ENCODE data around the gene SLC35F4. TPM values are rescaled to one million over a fixed set of nuclear protein-coding genes. Genes with fewer than 3 reads are reported as not detected.
"Not testable (repeated sequence)": the region's sequence is repeated elsewhere in the genome, so short reads cannot be mapped to it uniquely, and the experiment has no call there.

SLC35F4 gene
- total RNA-seq, 2 donors from 2014 or later, result not detected

DNA sequence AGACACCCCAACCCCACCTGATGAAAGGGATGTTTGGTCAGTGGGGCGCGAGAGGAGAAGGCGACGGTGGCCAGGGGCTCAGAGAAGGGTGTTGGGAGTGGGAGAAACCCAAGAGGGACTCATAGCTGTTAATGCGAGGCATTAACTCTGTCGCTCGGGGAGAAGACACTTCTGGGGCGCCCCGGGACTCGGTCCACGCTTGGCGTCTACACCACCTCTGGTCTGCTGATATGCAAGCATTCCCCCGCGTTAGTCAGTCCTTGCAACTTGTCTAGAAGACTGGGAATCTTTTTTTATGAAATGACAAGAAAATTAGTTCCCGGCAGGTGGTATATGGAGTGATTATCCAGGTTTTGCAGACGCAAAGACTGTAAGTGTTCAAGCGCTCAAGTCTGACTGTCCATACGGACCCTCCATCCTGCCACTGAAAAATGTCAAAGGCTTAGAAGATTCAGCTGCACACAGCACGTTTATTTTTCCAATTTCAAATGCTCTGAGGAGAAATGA, 360 bp upstream of the SLC35F4 start:
- Mint-ChIP-seq H3K27me3 (peaks cover 18% of the 10 kb centered on the region), H3K4me3 (no peak overlapping the region), H3K27ac (no peak overlapping the region), H3K36me3 (ENCODE audit: low read depth) (no peaks in the 10 kb centered on the region), H3K9me3 (no peaks in the 10 kb centered on the region), H3K4me1 (no peaks in the 10 kb centered on the region)
- no peak for ATAC-seq (replicated peaks)

DNA sequence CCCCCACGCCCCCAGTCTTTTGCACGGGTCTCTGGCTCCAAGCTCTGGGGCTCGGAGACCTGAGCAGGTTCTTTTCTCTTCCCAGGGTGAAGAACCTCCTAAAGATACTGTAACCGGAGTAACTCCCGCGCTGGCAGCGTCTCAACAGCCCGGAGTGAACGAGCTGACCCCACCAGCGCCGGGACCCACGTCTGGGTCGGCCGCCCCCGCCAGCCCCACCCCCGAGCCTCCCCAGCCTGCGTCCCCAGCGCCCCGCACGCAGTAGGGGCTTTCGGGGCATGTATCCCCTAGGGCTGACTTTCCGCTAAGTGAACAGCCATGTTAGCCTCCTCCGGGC, 858 bp downstream of the SLC35F4 start:
- ATAC-seq (replicated peaks), result no peak
- peaks cover 16% of the 10 kb centered on the region for H3K27me3 Mint-ChIP-seq
- no peak overlapping the region for H3K4me3 Mint-ChIP-seq
- H3K4me1 Mint-ChIP-seq, result no peaks in the 10 kb centered on the region
- no peaks in the 10 kb centered on the region for H3K36me3 Mint-ChIP-seq (ENCODE audit: low read depth)
- H3K9me3 Mint-ChIP-seq, result no peaks in the 10 kb centered on the region
- no peak overlapping the region for H3K27ac Mint-ChIP-seq

DNA sequence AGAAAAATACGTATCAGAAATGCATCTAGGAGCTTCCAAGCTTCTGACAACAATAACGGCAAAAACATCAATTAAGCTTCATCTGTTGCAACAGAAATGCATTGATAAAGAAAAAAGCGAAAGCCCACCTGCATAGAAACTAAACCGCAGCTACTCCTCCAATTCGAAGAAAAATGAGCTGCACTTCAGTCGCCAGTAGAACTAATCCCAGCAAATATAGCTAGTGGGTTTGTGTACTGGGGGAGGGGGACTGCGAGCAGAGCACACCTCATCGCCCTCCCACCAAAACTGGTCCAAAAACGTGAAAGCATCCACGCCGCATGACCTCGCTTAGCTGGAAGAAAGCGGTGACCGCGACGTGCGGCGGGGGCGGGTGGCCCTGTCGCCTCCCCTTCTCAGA, 1.2 kb downstream of the SLC35F4 start:
- Mint-ChIP-seq H3K4me1 (no peaks in the 10 kb centered on the region), H3K9me3 (no peaks in the 10 kb centered on the region), H3K27me3 (peaks cover 14% of the 10 kb centered on the region), H3K36me3 (ENCODE audit: low read depth) (no peaks in the 10 kb centered on the region), H3K4me3 (no peak overlapping the region), H3K27ac (no peak overlapping the region)
- ATAC-seq (replicated peaks), result no peak

GRCh38 chr14:57863471-57863870, 2.4 kb downstream of the SLC35F4 start:
- no peaks in the 10 kb centered on the region for H3K9me3 Mint-ChIP-seq
- no peak for ATAC-seq (replicated peaks)
- peaks cover 14% of the 10 kb centered on the region for H3K27me3 Mint-ChIP-seq
- no peak overlapping the region for H3K4me3 Mint-ChIP-seq
- no peak overlapping the region for H3K27ac Mint-ChIP-seq
- H3K36me3 Mint-ChIP-seq (ENCODE audit: low read depth), result no peaks in the 10 kb centered on the region
- no peaks in the 10 kb centered on the region for H3K4me1 Mint-ChIP-seq

GRCh38 chr14:57855666-57856065, 10.2 kb downstream of the SLC35F4 start:
- not testable (repeated sequence) for H3K27me3 Mint-ChIP-seq; ATAC-seq (replicated peaks); H3K4me3 Mint-ChIP-seq; H3K36me3 Mint-ChIP-seq (ENCODE audit: low read depth); H3K27ac Mint-ChIP-seq; H3K9me3 Mint-ChIP-seq; H3K4me1 Mint-ChIP-seq

DNA sequence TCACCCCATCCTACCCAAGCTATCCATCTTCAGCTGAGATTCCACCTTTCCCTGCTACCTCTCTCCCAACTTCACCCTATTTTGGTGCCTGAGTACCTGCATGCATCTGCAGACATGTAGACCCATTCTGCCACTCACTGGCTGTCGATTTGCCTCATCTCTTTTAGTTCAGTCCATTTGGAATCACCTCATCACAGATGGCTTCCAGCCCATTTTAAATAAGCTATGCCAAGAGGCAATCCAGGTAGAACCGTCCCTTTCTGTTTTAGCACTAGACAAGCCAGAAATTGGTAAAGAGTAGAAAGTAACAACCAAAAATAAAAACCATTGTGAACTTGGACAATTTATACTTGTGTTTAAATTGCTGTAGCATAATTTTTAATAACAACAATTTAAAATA, 11.3 kb downstream of the SLC35F4 start:
- no peak overlapping the region for H3K4me3 Mint-ChIP-seq
- no peak overlapping the region for H3K27ac Mint-ChIP-seq
- H3K36me3 Mint-ChIP-seq (ENCODE audit: low read depth), result no peaks in the 10 kb centered on the region
- H3K9me3 Mint-ChIP-seq, result no peaks in the 10 kb centered on the region
- no peaks in the 10 kb centered on the region for H3K27me3 Mint-ChIP-seq
- H3K4me1 Mint-ChIP-seq, result no peaks in the 10 kb centered on the region
- ATAC-seq (replicated peaks), result no peak

DNA sequence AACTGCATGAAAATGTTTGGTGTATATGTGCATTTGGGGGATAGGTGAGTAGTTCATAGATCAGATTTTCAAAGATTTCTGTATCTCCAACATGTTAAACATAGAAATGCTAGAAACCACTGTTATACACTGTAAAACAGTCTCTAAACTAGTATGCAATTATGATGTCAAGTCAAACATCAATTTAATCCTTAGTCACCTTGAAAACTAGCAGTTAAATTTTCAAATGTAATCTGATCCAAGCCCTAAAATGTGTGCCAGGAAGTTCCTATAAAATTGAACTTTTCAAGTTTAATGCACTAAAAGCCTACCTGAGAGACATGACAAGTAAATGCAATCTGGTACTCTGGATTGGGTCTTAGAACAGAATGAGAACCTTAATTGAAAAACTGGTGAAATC, 14.5 kb downstream of the SLC35F4 start:
- no peaks in the 10 kb centered on the region for H3K27me3 Mint-ChIP-seq
- H3K27ac Mint-ChIP-seq, result no peak overlapping the region
- H3K36me3 Mint-ChIP-seq (ENCODE audit: low read depth), result no peaks in the 10 kb centered on the region
- no peaks in the 10 kb centered on the region for H3K9me3 Mint-ChIP-seq
- no peaks in the 10 kb centered on the region for H3K4me1 Mint-ChIP-seq
- H3K4me3 Mint-ChIP-seq, result no peak overlapping the region
- ATAC-seq (replicated peaks), result no peak

DNA sequence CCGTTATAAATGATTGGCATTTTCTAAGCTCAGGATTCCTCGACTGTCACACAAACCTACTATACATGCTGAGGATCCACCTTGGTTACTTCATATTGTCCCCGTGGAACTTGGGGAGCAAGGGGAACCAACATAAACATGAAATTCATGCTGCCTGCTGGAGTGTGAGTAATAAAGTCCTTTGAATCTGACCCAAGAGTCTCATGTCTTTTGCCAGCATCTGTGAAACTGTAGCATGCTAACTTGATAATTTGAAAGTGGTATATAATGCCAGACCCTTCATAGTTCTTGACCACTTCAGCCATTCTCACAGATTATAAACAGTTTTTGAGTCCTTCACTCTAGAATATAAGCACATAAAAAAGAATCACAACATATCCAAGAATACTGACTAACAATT, 17.1 kb downstream of the SLC35F4 start:
- Mint-ChIP-seq H3K4me3 (no peak overlapping the region), H3K27me3 (peaks cover 4% of the 10 kb centered on the region), H3K4me1 (no peaks in the 10 kb centered on the region), H3K9me3 (peaks cover 3% of the 10 kb centered on the region), H3K27ac (no peak overlapping the region), H3K36me3 (ENCODE audit: low read depth) (no peaks in the 10 kb centered on the region)
- ATAC-seq (replicated peaks), result no peak

GRCh38 chr14:57848353-57848752, 17.5 kb downstream of the SLC35F4 start:
- Mint-ChIP-seq H3K9me3 (peaks cover 3% of the 10 kb centered on the region), H3K27ac (no peak overlapping the region), H3K27me3 (peaks cover 4% of the 10 kb centered on the region), H3K36me3 (ENCODE audit: low read depth) (no peaks in the 10 kb centered on the region), H3K4me3 (no peak overlapping the region), H3K4me1 (no peaks in the 10 kb centered on the region)
- ATAC-seq (replicated peaks), result no peak

DNA sequence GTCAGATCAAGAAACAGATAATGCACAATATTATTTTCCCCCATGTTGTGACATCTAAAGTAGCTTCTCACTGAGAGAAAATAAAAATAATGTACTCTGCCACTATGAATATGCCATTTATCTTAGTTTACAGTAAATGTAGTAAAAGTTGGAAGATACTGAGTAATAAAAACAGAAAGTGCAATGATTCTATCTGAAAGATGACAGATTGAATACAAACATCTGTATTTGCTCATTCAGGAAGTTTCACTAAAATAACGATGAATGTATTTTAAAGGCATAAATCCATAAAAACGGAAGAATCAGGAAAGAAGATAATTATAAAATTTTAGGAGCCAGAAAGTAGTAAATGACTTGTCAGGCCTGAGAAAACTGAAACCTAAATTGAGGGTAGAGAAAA, 18.2 kb downstream of the SLC35F4 start:
- H3K27me3 Mint-ChIP-seq, result peaks cover 4% of the 10 kb centered on the region
- no peaks in the 10 kb centered on the region for H3K4me1 Mint-ChIP-seq
- ATAC-seq (replicated peaks), result no peak
- H3K9me3 Mint-ChIP-seq, result peaks cover 3% of the 10 kb centered on the region
- no peak overlapping the region for H3K4me3 Mint-ChIP-seq
- no peak overlapping the region for H3K27ac Mint-ChIP-seq
- no peaks in the 10 kb centered on the region for H3K36me3 Mint-ChIP-seq (ENCODE audit: low read depth)

- H3K4me3 Mint-ChIP-seq, result no peak overlapping the region
- H3K27me3 Mint-ChIP-seq, result peaks cover 4% of the 10 kb centered on the region
- no peak for ATAC-seq (replicated peaks)
- no peaks in the 10 kb centered on the region for H3K4me1 Mint-ChIP-seq
- H3K36me3 Mint-ChIP-seq (ENCODE audit: low read depth), result no peaks in the 10 kb centered on the region
- no peak overlapping the region for H3K27ac Mint-ChIP-seq
- H3K9me3 Mint-ChIP-seq, result peaks cover 3% of the 10 kb centered on the region
Observed at GRCh38 chr14:57847096-57847495, 18.8 kb downstream of the SLC35F4 start.

- H3K4me3 Mint-ChIP-seq, result no peak overlapping the region
- no peaks in the 10 kb centered on the region for H3K36me3 Mint-ChIP-seq (ENCODE audit: low read depth)
- H3K9me3 Mint-ChIP-seq, result peaks cover 3% of the 10 kb centered on the region
- no peak for ATAC-seq (replicated peaks)
- H3K27me3 Mint-ChIP-seq, result peaks cover 4% of the 10 kb centered on the region
- no peaks in the 10 kb centered on the region for H3K4me1 Mint-ChIP-seq
- no peak overlapping the region for H3K27ac Mint-ChIP-seq
Observed at GRCh38 chr14:57846596-57846995, 19.3 kb downstream of the SLC35F4 start.

DNA sequence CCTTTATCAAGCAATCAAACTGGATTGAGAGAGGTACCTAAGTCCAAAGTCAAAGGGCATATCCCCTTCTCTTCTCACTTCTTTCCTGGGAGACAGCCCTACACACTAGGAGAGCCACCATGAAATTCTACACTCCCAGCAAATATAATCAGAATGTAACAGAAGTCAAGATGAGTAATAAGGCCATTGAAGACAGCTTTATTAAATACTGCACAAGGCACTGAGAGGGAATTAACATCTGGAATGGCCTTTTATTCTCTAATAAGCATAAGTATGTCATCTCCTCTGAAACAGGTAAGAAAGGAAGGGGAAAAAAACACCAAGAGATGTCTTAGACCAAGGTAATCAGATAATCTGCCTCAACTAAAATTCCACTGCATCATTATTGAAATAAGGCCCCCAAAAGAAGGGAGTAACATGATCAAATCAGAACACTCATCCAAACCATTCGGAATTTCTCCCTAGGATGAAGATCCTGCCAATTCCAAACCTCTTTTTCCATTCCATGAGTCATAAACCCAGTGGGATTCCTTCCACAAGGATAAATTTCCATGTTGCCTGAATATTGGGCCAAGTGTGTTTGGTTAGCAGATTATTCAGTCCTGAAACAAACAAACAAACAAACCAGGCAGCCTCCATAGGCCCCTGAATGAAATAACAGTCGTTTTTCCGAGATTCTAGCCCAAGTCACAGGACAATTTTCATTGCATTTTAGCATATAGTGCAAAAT, 19.9 kb downstream of the SLC35F4 start:
- Mint-ChIP-seq H3K4me3 (no peak overlapping the region), H3K4me1 (no peaks in the 10 kb centered on the region), H3K27me3 (peaks cover 4% of the 10 kb centered on the region), H3K9me3 (peaks cover 3% of the 10 kb centered on the region), H3K27ac (no peak overlapping the region), H3K36me3 (ENCODE audit: low read depth) (no peaks in the 10 kb centered on the region)
- ATAC-seq (replicated peaks), result no peak

DNA sequence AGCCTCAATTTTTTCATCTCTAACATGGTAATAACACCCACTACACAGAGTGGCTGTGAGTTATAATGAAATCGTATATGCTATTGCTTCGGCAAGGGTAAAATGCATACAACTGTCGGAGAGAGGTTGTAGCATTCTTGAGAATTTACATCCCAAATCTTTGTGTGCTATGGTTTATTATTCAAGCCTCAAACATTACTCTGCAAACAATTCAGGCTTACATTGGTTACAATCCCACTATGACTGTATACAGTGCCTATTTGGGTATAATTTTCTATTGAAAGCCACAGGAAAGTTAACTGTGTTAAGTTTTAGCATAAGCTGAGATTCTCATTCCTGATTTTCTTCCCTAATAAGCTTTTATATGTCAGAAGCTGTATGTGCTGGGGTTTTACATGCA, 20.6 kb downstream of the SLC35F4 start:
- H3K9me3 Mint-ChIP-seq, result peaks cover 3% of the 10 kb centered on the region

DNA sequence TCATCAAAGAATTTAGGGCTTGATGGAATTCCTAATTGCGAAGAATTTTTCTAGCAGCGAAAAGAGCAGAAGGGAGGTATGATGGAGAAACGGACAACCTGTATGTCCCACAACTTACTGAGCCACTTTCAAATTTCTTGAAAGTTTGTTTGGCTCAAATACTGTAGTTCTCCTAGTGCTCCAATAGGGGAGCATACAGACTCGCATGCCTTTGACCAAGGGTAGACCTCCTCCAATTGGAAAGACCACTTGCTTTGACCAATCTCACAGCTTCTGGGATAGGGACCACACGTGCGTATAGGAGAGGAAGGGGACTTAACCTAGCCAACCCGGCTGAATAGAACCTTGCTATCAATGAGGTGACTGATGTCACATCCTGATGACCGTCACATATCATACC, 28.6 kb downstream of the SLC35F4 start:
- H3K27me3 Mint-ChIP-seq, result no peaks in the 10 kb centered on the region
- H3K4me3 Mint-ChIP-seq, result no peak overlapping the region
- no peaks in the 10 kb centered on the region for H3K36me3 Mint-ChIP-seq (ENCODE audit: low read depth)
- H3K4me1 Mint-ChIP-seq, result no peaks in the 10 kb centered on the region
- H3K9me3 Mint-ChIP-seq, result peaks cover 3% of the 10 kb centered on the region
- H3K27ac Mint-ChIP-seq, result no peak overlapping the region
- no peak for ATAC-seq (replicated peaks)

More for the DNA sequence above, 20.6 kb downstream of the SLC35F4 start:
- H3K4me3 Mint-ChIP-seq, result no peak overlapping the region
- H3K27me3 Mint-ChIP-seq, result peaks cover 4% of the 10 kb centered on the region
- ATAC-seq (replicated peaks), result no peak
- H3K4me1 Mint-ChIP-seq, result no peaks in the 10 kb centered on the region
- no peak overlapping the region for H3K27ac Mint-ChIP-seq
- H3K36me3 Mint-ChIP-seq (ENCODE audit: low read depth), result no peaks in the 10 kb centered on the region

- Mint-ChIP-seq H3K4me3 (no peak overlapping the region), H3K27ac (no peak overlapping the region), H3K9me3 (peaks cover 3% of the 10 kb centered on the region), H3K4me1 (no peaks in the 10 kb centered on the region), H3K36me3 (ENCODE audit: low read depth) (no peaks in the 10 kb centered on the region), H3K27me3 (no peaks in the 10 kb centered on the region)
- no peak for ATAC-seq (replicated peaks)
Observed at GRCh38 chr14:57835766-57836165, 30.1 kb downstream of the SLC35F4 start.
